Effector memory CD4-positive, alpha-beta T cell (primary cell): ENCODE results near the gene MSRB3.

Experiments
- DNase-seq, 3 donors: peaks; one replicate each; pipeline ENCODE4 v3.0.0-alpha.2; 2020
- H3K27ac ChIP-seq: 2 replicates; pipeline ENCODE4 v1.7.0; 2013; ENCODE audit warnings: mild to moderate bottlenecking, low read length, moderate library complexity; ENCODE audit not compliant: insufficient read depth, poor library complexity, severe bottlenecking
- H3K27me3 ChIP-seq: replicated peaks from 2 replicates; pipeline ENCODE4 v1.7.0; 2013; ENCODE audit warnings: mild to moderate bottlenecking, low read length; ENCODE audit not compliant: insufficient read depth, control insufficient read depth, poor library complexity, severe bottlenecking
- H3K36me3 ChIP-seq: 2 replicates; pipeline ENCODE4 v1.7.0; 2013; ENCODE audit warnings: mild to moderate bottlenecking, low read length, moderate library complexity; ENCODE audit not compliant: control insufficient read depth, insufficient read depth
- H3K4me1 ChIP-seq: 2 replicates; pipeline ENCODE4 v1.7.0; 2013; ENCODE audit warnings: low read length, mild to moderate bottlenecking; ENCODE audit not compliant: control insufficient read depth, insufficient read depth, poor library complexity, severe bottlenecking
- H3K4me3 ChIP-seq: 2 replicates; pipeline ENCODE4 v1.7.0; 2013; ENCODE audit warnings: low read length, low read depth, mild to moderate bottlenecking; ENCODE audit not compliant: insufficient read depth, poor library complexity, severe bottlenecking
- H3K9me3 ChIP-seq: 2 replicates; pipeline ENCODE4 v1.7.0; 2013; ENCODE audit warnings: mild to moderate bottlenecking, low read length, moderate library complexity; ENCODE audit not compliant: control insufficient read depth

The MSRB3 gene

GRCh38 chr12:65372574-65372973 lies 94.1 kb downstream of the MSRB3 start:
- Histone ChIP-seq H3K27me3 (no peaks in the 10 kb centered on the region), H3K27ac (no peak overlapping the region), H3K36me3 (no peaks in the 10 kb centered on the region)

GRCh38 chr12:65384240-65384639 lies 105.8 kb downstream of the MSRB3 start:
- DNase-seq, result no peak

More at GRCh38 chr12:65372574-65372973, 94.1 kb downstream of the MSRB3 start:
- no peak for DNase-seq
- H3K4me3 ChIP-seq, result no peak overlapping the region
- H3K9me3 ChIP-seq, result no peaks in the 10 kb centered on the region
- no peaks in the 10 kb centered on the region for H3K4me1 ChIP-seq

DNA sequence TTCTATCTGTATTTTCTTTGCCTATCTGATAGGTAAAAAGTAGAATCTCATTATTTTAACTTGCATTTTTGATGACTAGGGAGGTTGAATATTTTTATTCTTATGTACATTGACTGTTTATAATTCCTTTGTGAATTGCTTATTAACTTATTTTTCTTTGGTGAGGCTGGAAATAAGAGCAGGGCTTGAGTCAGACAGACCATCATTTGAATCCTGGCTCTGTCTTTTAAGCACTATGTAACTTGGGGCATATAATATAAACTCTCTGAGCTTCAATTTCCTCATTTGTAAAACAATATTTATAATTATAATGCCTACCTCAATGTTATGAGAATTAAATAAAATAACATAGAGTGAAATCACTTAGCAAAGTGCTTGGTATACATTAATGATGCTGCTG lies 108.9 kb downstream of the MSRB3 start:
- Histone ChIP-seq H3K27me3 (no peaks in the 10 kb centered on the region), H3K9me3 (no peaks in the 10 kb centered on the region), H3K36me3 (no peaks in the 10 kb centered on the region), H3K27ac (no peak overlapping the region), H3K4me1 (no peaks in the 10 kb centered on the region), H3K4me3 (no peak overlapping the region)
- DNase-seq, result no peak

More at GRCh38 chr12:65384240-65384639, 105.8 kb downstream of the MSRB3 start:
- Histone ChIP-seq H3K9me3 (no peaks in the 10 kb centered on the region), H3K36me3 (no peaks in the 10 kb centered on the region), H3K27me3 (no peaks in the 10 kb centered on the region), H3K27ac (no peak overlapping the region), H3K4me3 (no peak overlapping the region), H3K4me1 (no peaks in the 10 kb centered on the region)

DNA sequence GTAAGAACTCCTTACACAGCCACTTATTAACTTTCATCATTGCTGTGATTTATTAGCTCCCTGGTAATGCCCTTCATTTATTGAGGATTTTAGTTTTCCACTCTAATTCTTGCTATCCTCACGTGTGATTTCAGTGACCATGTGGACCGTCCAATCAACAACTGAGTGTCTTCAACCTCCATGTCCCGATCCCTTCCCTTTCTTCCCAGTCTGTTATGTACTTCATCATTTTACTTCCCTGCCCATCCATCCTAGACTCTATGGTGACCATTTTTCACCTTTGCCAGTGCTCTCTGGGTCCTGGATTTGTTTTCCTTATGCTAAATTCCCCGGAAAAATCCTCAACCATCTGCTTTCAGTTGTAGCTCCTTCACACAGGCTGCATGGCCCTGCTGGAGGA lies 111.0 kb downstream of the MSRB3 start:
- no peaks in the 10 kb centered on the region for H3K36me3 ChIP-seq

GRCh38 chr12:65391711-65392110 lies 113.2 kb downstream of the MSRB3 start:
- H3K27me3 ChIP-seq, result no peaks in the 10 kb centered on the region
- H3K36me3 ChIP-seq, result no peaks in the 10 kb centered on the region
- no peak for DNase-seq
- H3K4me1 ChIP-seq, result no peaks in the 10 kb centered on the region
- no peak overlapping the region for H3K27ac ChIP-seq
- H3K9me3 ChIP-seq, result no peaks in the 10 kb centered on the region
- no peak overlapping the region for H3K4me3 ChIP-seq

More for the DNA sequence above, 111.0 kb downstream of the MSRB3 start:
- Histone ChIP-seq H3K4me1 (no peaks in the 10 kb centered on the region), H3K4me3 (no peak overlapping the region), H3K27me3 (no peaks in the 10 kb centered on the region), H3K27ac (no peak overlapping the region), H3K9me3 (no peaks in the 10 kb centered on the region)
- DNase-seq, result no peak

GRCh38 chr12:65392491-65392890 lies 114.0 kb downstream of the MSRB3 start:
- Histone ChIP-seq H3K4me1 (no peaks in the 10 kb centered on the region), H3K9me3 (no peaks in the 10 kb centered on the region), H3K36me3 (no peaks in the 10 kb centered on the region), H3K27ac (no peak overlapping the region), H3K4me3 (no peak overlapping the region), H3K27me3 (no peaks in the 10 kb centered on the region)
- DNase-seq, result no peak

DNA sequence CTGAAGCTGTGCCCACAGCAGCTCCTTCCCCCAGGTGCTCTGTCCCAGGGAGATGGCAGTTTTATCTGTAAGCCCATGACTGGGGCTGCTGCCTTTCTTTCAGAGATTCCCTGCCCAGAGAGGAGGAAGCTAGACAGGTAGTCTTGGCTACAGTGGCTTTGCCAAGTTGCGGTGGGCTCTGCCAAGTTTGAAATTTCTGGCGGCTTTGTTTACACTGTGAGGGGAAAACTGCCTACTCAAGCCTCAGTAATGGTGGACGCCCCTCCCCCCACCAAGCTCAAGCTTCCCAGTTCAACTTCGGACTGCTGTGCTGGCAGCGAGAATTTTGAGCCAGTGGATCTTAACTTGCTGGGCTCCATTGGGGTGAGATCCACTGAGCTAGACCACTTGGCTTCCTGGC lies 124.7 kb downstream of the MSRB3 start:
- Histone ChIP-seq H3K27ac (no peak overlapping the region), H3K4me3 (no peak overlapping the region), H3K4me1 (no peaks in the 10 kb centered on the region), H3K36me3 (no peaks in the 10 kb centered on the region), H3K9me3 (no peaks in the 10 kb centered on the region), H3K27me3 (no peaks in the 10 kb centered on the region)
- no peak for DNase-seq

GRCh38 chr12:65407388-65408149 lies 129.1 kb downstream of the MSRB3 start:
- Histone ChIP-seq H3K27me3 (no peaks in the 10 kb centered on the region), H3K9me3 (no peaks in the 10 kb centered on the region)

DNA sequence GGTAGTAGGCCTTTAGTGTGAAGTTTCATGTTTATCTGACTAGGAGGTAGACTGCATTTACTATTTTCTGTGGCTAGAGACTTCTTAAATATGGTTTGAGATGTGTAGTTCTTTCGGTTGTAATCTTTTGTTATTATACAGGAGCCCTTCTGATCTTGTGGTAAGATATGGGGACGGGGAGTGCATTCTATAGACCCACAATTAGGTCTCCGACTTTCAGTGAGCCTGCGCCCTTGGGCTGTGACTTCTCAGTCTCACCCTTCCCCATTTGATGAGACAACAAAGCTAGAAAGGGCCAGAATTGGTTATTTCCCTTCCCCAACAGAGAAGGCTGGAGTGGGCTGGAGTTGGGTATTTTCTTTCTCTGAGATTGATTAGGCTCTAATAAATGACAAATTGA lies 130.0 kb downstream of the MSRB3 start:
- H3K9me3 ChIP-seq, result no peaks in the 10 kb centered on the region
- H3K36me3 ChIP-seq, result no peaks in the 10 kb centered on the region
- H3K27me3 ChIP-seq, result no peaks in the 10 kb centered on the region
- DNase-seq, result no peak
- H3K4me3 ChIP-seq, result no peak overlapping the region
- no peak overlapping the region for H3K27ac ChIP-seq
- no peaks in the 10 kb centered on the region for H3K4me1 ChIP-seq

More at GRCh38 chr12:65407388-65408149, 129.1 kb downstream of the MSRB3 start:
- H3K27ac ChIP-seq, result no peak overlapping the region
- no peak for DNase-seq
- H3K36me3 ChIP-seq, result no peaks in the 10 kb centered on the region
- no peaks in the 10 kb centered on the region for H3K4me1 ChIP-seq
- H3K4me3 ChIP-seq, result no peak overlapping the region

DNA sequence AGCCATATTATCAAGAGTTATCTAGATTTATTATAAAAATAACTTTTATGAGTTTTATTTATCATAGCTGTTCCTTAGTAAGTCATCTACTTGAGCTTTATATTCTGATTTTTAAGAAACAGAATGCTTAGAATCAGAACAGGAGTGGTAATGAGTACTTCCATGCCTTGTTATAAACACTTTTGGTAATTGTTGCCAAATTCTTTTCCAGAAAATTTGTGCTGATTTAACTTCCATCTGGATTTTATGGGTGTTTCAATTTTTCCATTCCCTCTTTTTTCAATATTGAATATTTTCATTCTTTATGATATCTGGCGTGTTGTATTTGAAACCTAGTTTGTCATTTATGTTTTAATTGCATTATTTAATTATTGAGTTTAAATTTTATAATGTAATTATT lies 131.2 kb downstream of the MSRB3 start:
- no peak overlapping the region for H3K27ac ChIP-seq

More for the DNA sequence above, 131.2 kb downstream of the MSRB3 start:
- H3K9me3 ChIP-seq, result no peaks in the 10 kb centered on the region
- H3K36me3 ChIP-seq, result no peaks in the 10 kb centered on the region
- DNase-seq, result no peak
- no peaks in the 10 kb centered on the region for H3K4me1 ChIP-seq
- no peaks in the 10 kb centered on the region for H3K27me3 ChIP-seq
- H3K4me3 ChIP-seq, result no peak overlapping the region
